HG02943 (cell line): ENCODE measurements around the gene CCDC146.
A peak's percentile ranks its signal among the peaks of the same experiment; 100 is the strongest.
"Not testable (repeated sequence)": the region's sequence is repeated elsewhere in the genome, so short reads cannot be mapped to it uniquely, and the experiment has no call there.

ENCODE experiments used
- ATAC-seq: cut with Tn5 transposase; IDR thresholded peaks from one replicate; pipeline ENCODE4 v1.9.1; 2021; ENCODE audit warnings: mild to moderate bottlenecking, low read depth, moderate library complexity; ENCODE audit not compliant: unreplicated experiment

CCDC146 gene

DNA sequence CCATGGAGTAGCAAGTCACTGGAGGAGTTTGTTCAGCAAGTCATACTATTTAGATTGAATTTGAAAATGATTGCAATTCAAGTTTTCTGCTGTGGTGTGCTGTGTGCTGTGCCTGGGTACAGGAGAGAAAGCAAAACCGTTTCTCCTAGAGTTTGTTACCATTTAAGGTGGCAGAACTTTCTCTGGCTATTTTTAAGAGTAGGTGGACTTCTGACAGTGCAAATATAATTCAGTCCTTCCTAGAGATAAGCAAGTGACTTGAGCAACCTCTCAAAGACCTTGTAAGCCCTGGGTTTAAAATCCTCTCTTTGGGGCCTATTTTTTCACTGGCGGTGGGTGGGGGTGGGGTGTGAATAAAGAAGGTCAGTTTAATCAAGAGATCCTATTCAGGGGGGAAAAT, 120.1 kb downstream of the CCDC146 start:
- ATAC-seq, result no peak

GRCh38 chr7:77244222-77244934, 122.0 kb downstream of the CCDC146 start:
- ATAC-seq, result no peak

DNA sequence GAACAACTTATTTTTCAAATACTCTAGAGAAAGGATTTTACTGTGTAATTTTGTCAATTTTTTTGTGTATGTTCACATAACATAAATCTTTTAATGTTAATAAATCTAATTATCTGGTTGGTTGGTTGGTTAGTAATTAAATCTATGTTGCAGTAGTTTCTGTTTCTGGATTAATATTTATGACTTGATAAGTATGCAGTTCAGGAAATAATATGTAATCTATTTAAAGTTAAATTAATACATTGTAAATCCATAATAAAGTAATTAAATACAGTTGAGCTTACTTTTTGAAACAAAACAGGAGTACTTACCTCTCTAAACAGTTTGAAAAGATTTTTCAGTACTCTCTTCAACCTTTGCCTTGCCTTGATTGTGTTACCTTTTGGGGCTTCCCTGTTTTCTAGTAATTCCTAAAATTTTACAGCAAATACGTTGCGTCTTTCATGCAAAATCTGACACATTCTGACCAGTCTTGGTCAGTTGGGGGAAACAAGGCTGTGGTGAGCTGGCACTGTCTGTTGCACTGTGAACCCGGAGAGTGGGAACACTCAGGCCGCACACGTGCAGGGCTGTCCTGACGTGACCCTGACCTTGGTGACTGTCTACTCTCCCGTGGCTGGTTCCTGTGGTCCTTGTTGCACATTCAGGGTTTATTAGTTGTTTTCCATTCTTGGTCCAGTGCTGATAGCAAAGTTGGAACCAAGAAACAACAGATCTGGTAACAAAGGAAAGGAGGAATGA, 122.8 kb downstream of the CCDC146 start:
- no peak for ATAC-seq

DNA sequence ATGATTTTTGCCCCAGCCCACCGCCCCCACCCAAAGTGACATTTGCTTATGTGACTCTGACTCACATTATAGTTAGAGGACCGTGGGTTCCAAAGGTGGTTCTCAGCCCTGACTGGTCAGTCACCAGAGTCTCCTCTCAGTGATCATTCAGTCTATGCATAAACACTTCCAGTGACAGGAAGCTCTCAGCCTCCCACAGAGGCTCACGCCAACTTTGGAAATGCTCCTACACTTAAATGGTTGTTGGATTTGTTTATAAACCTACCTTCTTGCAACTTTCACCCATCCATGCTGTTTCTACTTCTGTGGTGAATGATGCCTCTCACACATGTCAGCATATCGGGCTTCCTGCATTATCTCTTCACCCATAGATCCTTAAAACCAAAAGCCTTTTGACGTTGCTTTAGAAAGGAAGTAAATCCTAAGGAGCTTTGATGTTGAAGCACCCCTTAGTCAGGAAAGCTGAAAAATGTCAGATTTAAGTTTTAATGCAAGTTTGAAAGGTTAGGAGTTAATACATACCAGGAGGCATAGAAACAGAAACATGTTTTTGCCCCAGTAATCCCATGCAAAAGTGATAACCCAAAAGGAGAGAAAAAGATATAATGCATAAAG, 123.7 kb downstream of the CCDC146 start:
- ATAC-seq, result no peak

GRCh38 chr7:77247206-77247850, 124.9 kb downstream of the CCDC146 start:
- peak; percentile 77 for ATAC-seq

- ATAC-seq, result no peak
Measured at GRCh38 chr7:77248154-77248553, 125.7 kb downstream of the CCDC146 start.

- ATAC-seq, result no peak
Measured at GRCh38 chr7:77252506-77252905, 130.1 kb downstream of the CCDC146 start.

DNA sequence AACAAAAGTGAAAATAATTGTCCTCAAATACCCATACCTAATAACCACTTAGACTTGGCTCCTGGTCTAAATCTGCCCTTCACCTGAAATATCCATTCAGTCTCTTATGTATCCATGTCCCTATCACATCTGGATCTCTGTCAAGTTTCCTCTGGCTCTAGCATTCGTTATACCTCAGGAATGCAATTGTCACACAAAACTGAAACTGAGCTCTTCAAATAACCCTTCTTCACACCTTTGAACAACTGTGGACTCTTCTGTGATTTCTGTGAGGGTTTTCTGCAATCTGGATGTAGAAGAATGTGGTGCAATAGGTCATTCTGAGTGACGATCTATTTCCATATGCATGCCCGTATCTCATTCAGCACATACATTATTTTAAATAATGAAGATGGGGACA, 130.7 kb downstream of the CCDC146 start:
- ATAC-seq, result no peak

DNA sequence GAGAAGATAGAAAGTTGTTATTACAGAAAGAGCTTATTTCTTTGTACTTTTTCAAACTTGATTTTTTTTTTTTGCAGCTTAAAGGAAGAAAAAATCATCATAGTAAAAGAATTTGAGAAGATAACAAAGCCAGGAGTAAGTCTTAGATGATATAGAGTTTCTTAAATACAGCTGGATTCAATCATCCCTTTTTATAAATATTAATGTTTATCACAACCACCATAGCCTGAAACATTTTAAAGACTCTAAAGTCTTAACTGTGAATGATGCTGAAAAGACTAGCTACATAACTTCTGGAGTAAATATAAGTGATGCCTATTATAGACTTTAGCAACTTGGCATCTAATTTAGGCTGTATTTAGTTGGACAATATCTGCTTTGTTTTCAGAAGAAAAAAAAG, 132.0 kb downstream of the CCDC146 start:
- ATAC-seq, result no peak

DNA sequence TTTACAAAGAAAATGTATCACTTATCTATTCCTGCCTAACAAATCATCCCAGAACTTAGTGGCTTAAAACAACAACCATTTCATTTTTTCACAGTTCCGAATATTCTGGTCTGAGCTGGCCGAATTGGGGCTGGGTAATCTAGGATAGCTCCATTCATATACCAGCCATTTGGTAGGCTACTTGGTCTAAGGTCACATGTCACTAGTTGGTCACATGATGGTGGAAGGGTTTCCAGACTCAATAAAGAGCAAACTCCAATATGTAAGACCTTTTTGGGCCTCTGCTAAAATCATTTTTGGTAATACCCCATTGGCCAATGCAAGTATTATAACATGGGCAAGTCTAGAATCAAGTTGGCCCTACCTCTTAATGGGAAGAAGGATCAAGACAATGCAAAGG, 132.5 kb downstream of the CCDC146 start:
- ATAC-seq, result no peak

DNA sequence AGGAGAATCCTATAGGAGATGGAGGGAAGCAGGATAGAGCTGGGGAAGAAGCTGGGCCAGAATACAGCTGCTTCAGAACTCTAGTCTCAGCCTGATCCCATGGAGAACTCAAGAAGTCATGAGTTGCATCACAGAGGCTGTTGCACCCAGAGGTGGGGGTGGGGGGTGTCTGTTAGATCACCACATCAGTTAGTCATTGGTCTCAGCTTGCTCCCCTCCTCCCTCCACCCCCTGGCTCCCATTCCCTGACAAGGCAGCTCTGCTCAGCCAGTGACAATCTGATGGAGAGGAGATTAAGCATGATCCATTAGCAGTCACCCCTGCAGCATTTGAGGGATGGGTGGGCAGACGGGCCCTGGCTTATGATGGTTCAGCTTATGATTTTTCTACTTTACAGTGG, 135.6 kb downstream of the CCDC146 start:
- ATAC-seq, result no peak

DNA sequence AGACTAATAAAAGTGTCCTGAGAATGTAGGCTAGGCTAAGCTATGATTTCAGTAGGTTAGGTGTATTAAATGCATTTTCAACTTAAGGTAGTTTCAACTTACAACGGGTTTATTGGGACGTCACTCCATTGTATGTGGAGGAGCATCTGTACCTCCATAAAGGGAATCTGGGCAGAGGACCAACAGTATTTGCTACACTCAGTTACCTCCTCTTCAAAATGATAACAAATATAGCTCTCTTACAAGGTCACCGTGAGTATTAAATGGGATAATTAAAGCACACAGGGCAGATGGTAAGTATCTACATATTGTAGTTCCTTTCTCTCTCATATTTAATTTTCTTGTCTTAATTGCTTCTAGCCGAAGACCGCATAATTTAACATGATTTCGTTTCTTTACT, 136.2 kb downstream of the CCDC146 start:
- no peak for ATAC-seq

- no peak for ATAC-seq
Measured at GRCh38 chr7:77262316-77262715, 139.9 kb downstream of the CCDC146 start.

DNA sequence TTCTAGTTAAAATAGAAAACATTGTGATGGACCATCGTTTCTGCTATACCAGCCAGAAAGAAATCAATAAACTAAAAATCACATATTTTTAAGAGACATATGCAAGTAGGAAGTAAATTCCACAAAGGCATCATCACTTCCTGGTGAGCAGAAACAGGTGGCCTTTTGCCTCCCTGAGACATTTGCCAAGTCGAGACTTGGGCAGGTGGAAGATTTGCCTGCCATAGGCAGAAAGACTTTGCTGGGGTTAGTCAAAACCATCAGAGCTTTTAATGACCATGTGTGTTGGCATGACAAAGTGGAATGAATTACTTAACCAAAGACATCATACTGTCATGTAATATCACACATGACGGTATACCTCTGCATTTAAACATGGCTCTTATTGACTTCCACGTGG, 143.3 kb downstream of the CCDC146 start:
- no peak for ATAC-seq

- no peak for ATAC-seq
Measured at GRCh38 chr7:77266291-77266794, 143.9 kb downstream of the CCDC146 start.

GRCh38 chr7:77269360-77270093, 147.1 kb downstream of the CCDC146 start:
- ATAC-seq, result peak; percentile 82

DNA sequence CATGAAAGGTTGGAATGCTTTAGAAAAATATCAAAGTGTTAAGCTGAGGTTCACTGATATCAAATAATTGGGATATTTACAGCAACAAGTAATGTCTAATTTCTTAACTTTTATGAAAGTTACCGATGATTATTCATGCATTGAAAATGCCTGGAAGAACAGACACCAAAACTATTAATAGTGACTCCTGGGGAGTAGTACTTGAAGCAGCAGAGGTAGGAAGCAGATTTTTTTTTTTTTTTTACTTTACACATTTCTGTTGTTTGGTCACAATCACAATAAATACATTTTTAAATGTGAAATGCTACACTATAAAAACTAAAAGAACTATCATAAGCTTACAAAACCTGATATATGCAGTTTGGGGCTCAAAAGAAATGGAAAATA, 147.7 kb downstream of the CCDC146 start:
- ATAC-seq, result no peak

DNA sequence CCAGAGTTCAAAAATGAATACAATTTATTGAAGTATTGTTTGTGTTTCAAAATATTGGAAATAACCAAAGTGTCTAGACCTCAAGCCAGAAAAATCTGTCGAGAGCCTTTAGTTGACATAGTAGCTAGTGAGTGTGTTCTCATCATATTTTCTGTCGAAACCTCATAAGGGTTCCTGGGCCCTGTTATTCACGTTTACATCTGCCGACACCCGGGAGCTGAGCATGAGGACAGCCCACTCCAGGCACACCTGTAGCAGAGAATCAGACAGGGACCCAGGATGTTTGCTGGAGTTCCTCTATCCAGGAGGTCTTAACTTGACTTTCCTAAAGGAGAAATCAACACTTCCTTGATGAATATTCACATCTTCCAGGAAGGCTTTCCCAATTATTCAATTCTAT, 149.4 kb downstream of the CCDC146 start:
- no peak for ATAC-seq

- not testable (repeated sequence) for ATAC-seq
Measured at GRCh38 chr7:77275663-77276062, 153.2 kb downstream of the CCDC146 start.

- no peak for ATAC-seq
Measured at GRCh38 chr7:77276120-77276519, 153.7 kb downstream of the CCDC146 start.
